Measurements from ENCODE around the gene PRDX1. TPM values are rescaled to one million over a fixed set of nuclear protein-coding genes. Genes with fewer than 3 reads are reported as not detected.

PRDX1 gene
- total and polyA plus RNA-seq, 2 of the 8 experiments (the other 6 are each of a cell fraction or from before 2014, with no cell fraction given) = 1,165 to 1,418 TPM

DNA sequence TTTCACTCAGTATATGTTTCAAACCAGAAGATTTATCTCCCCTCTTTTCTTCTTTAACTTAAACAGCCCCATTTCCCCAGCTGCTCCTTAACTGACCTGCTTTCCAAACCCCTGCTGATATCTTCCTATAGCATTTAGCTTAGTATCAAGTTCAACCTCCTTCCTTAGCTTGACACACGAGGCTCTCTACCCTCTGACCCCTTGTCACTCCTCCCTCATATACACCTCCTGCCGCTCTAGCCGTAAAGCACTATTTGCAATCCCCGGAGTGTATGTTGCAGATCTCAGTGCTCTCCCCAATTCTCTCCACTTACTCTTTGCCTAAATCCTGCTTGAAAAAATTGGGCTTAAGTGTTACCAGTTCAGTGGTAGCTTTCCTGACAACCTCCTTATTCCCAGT is 15.2 kb upstream of the PRDX1 start:
- Histone ChIP-seq H2BK120ac (replicated peaks; ENCODE audit: low read depth, low read length) (no peak overlapping the region), H2BK20ac (ENCODE audit: low read length) (no peak overlapping the region), H3K27ac (ENCODE audit: low read depth, low read length) (no peak overlapping the region), H3K4me3 (ENCODE audit: extremely low read depth in 1 of 4, insufficient read depth in 2 of 4, low read depth in 3 of 4, low read length in 4 of 4) (no peak overlapping the region), H3K56ac (replicated peaks; ENCODE audit: insufficient read length, low read depth, low read length) (no peak overlapping the region), H3K79me1 (ENCODE audit: low read depth, low read length) (no peaks in the 10 kb centered on the region), H3K27me3 (replicated peaks in 1 of 4; ENCODE audit: control insufficient read depth in 3 of 4, extremely low read depth in 1 of 4, insufficient read depth in 3 of 4, low read length in 3 of 4) (no peaks in the 10 kb centered on the region), H3K23me2 (ENCODE audit: low read depth, low read length) (no peaks in the 10 kb centered on the region), H4K8ac (ENCODE audit: extremely low read depth, insufficient read depth, low read length) (no peak overlapping the region), H3K9me3 (ENCODE audit: insufficient read depth in 2 of 2, low read depth in 1 of 2, low read length in 1 of 2) (no peaks in the 10 kb centered on the region), H3K4ac (replicated peaks; ENCODE audit: insufficient read length, low read depth, low read length) (no peak overlapping the region), H3K79me2 (ENCODE audit: control insufficient read depth in 1 of 2, insufficient read depth in 2 of 2, low read length in 2 of 2) (no peaks in the 10 kb centered on the region), H3K23ac (ENCODE audit: insufficient read length) (no peak overlapping the region), H2BK5ac (ENCODE audit: low read depth, low read length) (no peak overlapping the region), H3K18ac (ENCODE audit: extremely low read depth, low read length) (no peak overlapping the region), H3K4me2 (ENCODE audit: insufficient read depth in 1 of 2, low read depth in 2 of 2, low read length in 2 of 2) (no peak overlapping the region), H4K20me1 (replicated peaks in 1 of 2; ENCODE audit: control insufficient read depth in 1 of 2, insufficient read depth in 2 of 2, low read length in 2 of 2) (no peaks in the 10 kb centered on the region), H4K5ac (ENCODE audit: insufficient read length, low read depth, low read length) (no peak overlapping the region), H3K4me1 (replicated peaks in 1 of 4; ENCODE audit: control insufficient read depth in 3 of 4, insufficient read depth in 4 of 4, low read length in 3 of 4) (no peaks in the 10 kb centered on the region), H2AFZ (ENCODE audit: low read length) (0 out of 2 replicates have a peak overlapping the region, but pooled peaks have one; percentile 10), H3K36me3 (ENCODE audit: control insufficient read depth in 2 of 4, insufficient read depth in 4 of 4, low read length in 3 of 4) (no peaks in the 10 kb centered on the region), H3K14ac (ENCODE audit: insufficient read length) (no peak overlapping the region), H3K9ac (replicated peaks in 1 of 4; ENCODE audit: extremely low read depth in 1 of 4, low read depth in 3 of 4, low read length in 3 of 4) (no peak overlapping the region; a peak in 1 of 7 replicates), H2AK5ac (ENCODE audit: low read depth, low read length) (no peak overlapping the region), H4K91ac (replicated peaks; ENCODE audit: insufficient read length, low read length) (no peak overlapping the region), H2BK15ac (ENCODE audit: low read length) (no peak overlapping the region), H2BK12ac (ENCODE audit: low read depth, low read length) (no peak overlapping the region)
- WGBS, 2 experiments (ENCODE audit: extremely low coverage in 1 of 2, insufficient coverage in 1 of 2, insufficient read length in 1 of 2, insufficient replicate concordance in 2 of 2, low coverage in 1 of 2, low lambda C conversion rate in 2 of 2, missing lambda C conversion rate in 1 of 2) = 74% methylated on average over 4 of the region's 4 CpGs; no CpG with 5 or more reads in 1 of the 2 experiments
- ChIA-PET CTCF (ENCODE audit: partially characterized antibody) (interaction anchor here (0.7 to 2.0 kb wide), 5 partner anchors 24 to 176 kb away, joined by 3 to 9 read pairs (median 4); no protein-coding TSS in a partner anchor), POLR2A (ENCODE audit: partially characterized antibody) (interaction anchor here (1.0 to 35.7 kb wide), 8 partner anchors 8 to 49 kb away, joined by 3 to 741 read pairs (median 5); partner anchors contain the start of genes AKR1A1, NASP and PRDX1)
- no peak for DNase-seq (ENCODE audit: low read depth in 1 of 2, low spot score in 2 of 2)
- FAIRE-seq = no peak
- no peak for TF ChIP-seq PHF8 (conservative IDR thresholded peaks at IDR 0.05; ENCODE audit: low read depth, low read length)
- no peak for TF ChIP-seq ATF2 (IDR thresholded peaks at IDR 0.05; ENCODE audit: low read length)
- no peak for TF ChIP-seq CBX5 (IDR thresholded peaks at IDR 0.05; ENCODE audit: low read depth, low read length)
- no peak for TF ChIP-seq SP2 (IDR thresholded peaks at IDR 0.05; ENCODE audit: low read length)
- no peak for TF ChIP-seq TAF1 (IDR thresholded peaks at IDR 0.05; ENCODE audit: low read depth, low read length)
- TF ChIP-seq GABPA (IDR thresholded peaks at IDR 0.05; ENCODE audit: borderline replicate concordance, insufficient read depth, low read length) = no peak
- TF ChIP-seq KDM4A (IDR thresholded peaks at IDR 0.05; ENCODE audit: low read depth, low read length, severe bottlenecking) = no peak
- no peak for TF ChIP-seq CBX8 (IDR thresholded peaks at IDR 0.05; ENCODE audit: borderline replicate concordance, low read depth, low read length)
- no peak for TF ChIP-seq RFX5 (IDR thresholded peaks at IDR 0.05; ENCODE audit: borderline replicate concordance, low read depth, low read length)
- TF ChIP-seq BRCA1 (IDR thresholded peaks at IDR 0.05; ENCODE audit: low read depth, low read length) = no peak
- no peak for TF ChIP-seq GTF2F1 (IDR thresholded peaks at IDR 0.05; ENCODE audit: borderline replicate concordance, low read depth, low read length)
- TF ChIP-seq CEBPB (IDR thresholded peaks at IDR 0.05; ENCODE audit: low read depth, low read length) = no peak

All from H1 (cell line).